NCI-H460 (cell line): ENCODE measurements around the gene PRDM16. TPM values are rescaled to one million over a fixed set of nuclear protein-coding genes. Genes with fewer than 3 reads are reported as not detected.

ENCODE experiments used
- DNase-seq: peaks from one replicate; pipeline ENCODE4 v3.0.0-alpha.2; 2016; ENCODE audit warnings: low read depth; ENCODE audit errors: extremely low read depth
- total RNA-seq: library from RNA; depleted of rRNA; stranded (reverse); fragments of >200 nt; shearing (Covaris generic); gene quantifications from 2 replicates; pipeline ENCODE4 v1.2.3, GENCODE V29; 2014

Gene PRDM16
- total RNA-seq, 1 experiment from 2014 or later: 2.2 TPM

- no peak for DNase-seq
Measured at GRCh38 chr1:3339856-3340255, 270.9 kb downstream of the PRDM16 start.

DNA sequence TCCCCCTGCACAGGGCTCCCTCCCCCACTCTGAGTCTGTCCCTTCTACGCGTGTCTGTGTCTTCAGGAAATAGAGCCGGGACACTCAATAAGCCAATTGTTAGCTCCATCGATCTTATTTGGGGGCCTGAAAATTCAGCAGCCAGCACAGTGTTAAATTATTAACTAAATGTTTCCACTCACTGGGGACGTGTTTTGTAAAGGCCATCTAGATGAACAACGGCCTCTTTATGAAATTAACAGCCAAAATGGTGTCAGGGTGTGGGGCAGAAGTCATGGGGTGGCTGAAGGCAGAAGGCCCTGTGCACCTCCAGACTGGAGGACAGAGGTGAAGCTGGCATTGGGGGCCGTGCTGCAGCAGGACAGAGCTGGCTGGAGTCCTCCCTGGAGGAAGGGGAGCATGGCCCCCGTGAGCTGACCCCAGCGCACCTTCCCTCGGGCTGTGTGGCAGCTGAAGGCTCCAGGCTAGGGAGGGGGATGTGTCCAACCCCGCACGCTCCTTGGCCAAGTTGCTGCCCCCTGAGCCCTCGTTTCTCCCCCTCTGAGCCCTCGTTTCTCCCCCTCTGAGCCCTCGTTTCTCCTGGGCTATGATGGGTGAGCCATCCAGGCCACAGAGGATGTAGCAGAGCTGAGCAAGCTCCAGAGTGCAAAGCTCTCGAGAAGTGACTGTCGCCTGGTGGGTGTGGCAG lies 271.7 kb downstream of the PRDM16 start:
- no peak for DNase-seq

DNA sequence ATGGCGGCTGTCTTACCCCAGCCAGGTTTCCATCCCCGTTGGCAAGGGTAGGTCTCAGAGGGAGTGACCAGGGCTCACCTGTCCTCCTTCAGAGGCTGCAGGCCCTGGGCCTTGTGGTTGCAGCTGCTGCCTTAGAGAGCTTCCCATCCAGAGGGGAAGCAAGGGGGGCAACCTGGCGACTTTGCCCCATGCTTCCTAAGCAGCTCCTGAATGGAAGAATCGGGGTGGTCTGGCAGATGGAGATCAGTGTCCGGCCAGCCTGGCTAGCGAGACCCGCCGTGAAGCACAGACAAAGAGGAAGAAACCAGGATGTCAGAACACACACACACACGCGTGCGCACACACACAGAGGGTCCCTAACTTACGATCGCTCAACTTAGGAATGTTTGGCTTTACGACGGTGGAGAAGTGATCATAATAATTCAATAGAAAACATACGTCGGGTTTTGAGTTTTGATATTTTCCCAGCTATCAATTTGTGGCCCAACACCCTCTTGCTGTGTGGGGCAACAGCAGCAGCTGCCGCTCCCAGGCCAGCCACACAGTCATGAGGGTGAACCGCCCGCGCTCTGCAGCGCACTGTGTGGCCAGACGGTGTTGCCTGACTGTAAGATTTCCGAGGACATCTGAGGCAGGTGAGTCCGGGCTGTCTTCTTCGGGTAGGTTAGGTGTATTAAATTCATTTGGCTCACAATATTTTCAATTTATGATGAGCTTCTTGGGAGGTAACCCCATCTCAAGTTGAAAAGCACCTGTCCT lies 272.4 kb downstream of the PRDM16 start:
- no peak for DNase-seq

DNA sequence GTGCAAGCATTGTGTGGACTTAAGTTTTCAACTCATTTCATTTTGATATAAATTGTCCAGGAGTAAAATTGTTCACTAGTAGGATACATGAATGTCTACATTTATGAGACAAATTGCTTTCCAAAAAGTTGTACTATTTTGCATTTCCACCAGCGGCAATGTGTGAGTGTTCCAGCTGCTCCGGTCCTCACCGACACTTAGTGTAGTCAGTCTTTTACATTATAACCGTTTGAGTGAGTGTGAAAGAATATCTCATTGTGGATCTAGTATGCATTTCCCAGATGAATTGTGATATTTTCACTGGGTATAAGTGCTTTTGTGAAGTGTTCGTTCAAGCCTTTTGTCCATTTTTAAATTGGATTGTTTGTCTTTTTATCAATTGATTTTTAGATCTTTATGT lies 274.0 kb downstream of the PRDM16 start:
- DNase-seq: no peak

DNA sequence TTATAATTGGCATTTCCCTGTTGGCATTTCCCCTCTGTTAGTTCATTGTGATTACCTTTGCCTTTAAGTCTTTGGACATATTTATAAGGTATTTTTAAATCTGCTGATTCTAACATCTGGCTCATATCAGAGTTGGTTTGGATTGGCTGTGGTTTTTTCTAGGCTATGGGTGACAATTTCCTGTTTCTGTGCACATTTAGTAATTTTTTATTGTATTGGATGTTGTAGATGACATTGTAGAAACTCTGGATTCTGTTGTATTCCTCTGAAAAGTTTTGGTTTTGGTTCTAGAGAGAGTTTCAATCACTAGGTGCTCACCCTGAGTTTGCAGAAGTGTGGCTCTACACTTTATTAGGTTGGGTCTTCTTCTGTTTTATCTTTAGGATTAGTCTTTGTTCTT lies 275.4 kb downstream of the PRDM16 start:
- no peak for DNase-seq

GRCh38 chr1:3345792-3346191 lies 276.8 kb downstream of the PRDM16 start:
- no peak for DNase-seq

DNA sequence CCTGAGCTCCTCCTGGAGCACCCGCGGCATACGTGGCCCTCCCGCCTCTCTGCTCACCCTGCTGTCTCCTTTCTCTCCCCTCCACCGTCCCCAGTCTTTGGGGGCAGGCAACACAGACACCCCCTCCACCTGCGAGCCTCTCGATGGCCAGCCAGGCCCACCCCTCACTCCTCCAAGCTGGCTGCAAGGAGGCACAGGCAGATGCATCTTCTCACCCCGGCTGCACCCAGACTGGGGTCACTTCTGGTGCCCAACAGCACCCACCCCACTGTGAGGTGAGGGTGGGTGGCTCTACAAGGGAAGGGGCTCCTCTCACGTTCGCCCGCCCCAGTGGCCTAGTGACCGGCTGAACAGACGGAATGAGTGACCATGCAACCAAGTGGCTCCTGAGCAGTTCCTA lies 277.5 kb downstream of the PRDM16 start:
- no peak for DNase-seq

- DNase-seq: no peak
Measured at GRCh38 chr1:3347257-3348020, 278.4 kb downstream of the PRDM16 start.

DNA sequence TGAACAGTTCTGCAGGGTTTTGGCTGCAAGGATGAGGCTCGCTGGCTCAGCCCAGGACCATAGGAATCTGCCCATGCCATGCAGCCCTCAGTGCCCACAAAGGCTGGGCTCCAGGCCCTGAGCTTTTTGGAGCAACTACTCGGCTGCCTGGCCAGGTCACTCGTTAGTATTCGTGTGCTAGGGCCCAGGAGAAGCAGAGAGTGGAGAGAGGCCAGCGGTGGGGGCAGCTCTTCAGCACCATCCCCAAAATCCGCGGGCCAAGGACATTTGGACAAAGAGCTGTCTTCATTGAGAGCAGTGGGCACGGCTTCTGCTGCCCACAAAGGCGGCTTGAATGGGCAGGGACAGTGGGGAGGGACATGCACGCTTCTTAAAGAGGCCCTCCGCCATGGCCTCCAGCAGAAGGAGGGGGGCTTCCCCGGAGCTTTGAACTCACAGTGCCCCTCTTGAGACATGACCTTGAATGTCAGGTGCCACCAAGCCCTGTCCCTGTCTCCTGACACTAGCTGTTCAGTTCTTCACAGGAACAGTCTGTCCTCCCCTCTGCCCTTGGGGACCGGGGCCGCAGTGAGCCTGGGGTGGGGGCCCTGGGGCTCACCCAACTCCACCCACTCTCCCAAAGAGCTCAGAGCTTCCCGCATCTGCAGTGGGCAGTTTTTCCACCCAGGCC lies 279.3 kb downstream of the PRDM16 start:
- DNase-seq: no peak

- DNase-seq: no peak
Measured at GRCh38 chr1:3349161-3349967, 280.4 kb downstream of the PRDM16 start.

- DNase-seq: no peak
Measured at GRCh38 chr1:3349968-3350299, 280.9 kb downstream of the PRDM16 start.

- no peak for DNase-seq
Measured at GRCh38 chr1:3350506-3351261, 281.7 kb downstream of the PRDM16 start.

DNA sequence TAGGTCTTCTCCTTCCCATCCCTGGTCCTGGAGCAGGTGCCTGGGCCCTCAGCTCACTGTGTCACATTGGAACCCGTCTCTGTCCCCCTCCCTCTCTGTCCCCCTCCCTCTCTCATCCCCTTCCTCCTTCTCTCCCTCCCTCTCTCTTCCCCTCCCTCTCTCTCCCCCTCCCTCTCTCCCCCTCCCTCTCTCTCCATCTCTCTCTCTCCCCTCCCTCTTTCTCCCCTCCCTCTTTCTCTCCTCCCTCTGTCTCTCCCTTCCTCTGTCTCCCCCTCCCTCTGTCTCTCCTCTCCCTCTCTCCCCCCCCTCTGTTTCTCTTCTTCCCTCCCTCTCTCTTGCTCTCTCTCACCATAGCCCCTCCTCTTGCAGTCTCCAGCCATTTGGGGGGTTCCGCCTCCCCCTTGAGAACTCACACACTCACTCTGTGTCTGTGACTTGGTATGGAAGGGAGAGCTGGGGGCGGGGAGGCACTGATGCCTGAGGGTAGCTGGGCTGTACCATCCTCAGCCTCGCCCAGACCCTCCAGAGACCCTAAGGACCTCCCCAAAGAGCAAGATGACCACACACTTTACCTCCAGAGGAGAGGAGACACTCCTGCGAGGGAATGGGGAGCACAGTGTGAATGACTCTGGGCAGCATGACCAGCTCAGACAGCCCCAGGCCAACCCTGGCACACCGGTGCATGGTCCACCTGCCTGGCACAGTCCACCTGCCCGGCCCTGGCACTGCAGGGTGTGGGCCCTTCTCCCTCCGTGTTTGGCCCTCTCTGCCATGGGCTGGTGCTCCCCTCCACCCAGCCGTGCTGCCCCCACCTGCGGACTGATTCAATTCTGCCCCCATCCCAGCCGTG lies 282.7 kb downstream of the PRDM16 start:
- no peak for DNase-seq

DNA sequence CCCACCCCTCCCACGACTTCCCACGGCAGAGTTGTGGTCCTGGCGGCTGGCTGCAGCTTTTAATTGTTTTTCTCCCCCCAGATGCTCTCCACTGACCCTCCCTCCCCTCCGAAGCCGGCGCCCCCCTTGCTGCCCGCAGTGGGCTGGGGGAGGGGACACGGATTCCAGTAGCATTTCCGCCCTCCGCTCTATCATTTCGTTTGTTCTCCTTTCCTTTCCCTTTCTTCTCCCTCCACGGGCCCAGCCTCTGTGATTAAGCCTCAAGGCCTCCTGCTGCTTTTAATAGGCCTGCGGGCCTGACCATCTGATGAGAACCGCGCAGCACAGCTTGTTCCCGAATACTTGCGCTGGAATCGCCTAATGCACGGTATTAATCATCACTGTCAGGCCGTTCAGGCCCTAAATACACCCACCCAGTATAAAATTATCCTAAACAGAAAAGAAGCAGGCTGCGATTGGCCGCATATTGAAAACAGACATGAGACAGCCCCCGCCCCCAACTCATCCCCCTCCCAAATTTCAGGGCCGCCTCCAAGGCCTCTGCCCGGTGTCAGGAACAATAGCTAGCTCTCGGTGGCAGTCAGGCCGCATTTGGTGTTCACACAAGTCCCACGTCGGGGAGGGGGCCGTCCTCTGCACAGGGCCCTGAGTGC lies 283.4 kb downstream of the PRDM16 start:
- no peak for DNase-seq

DNA sequence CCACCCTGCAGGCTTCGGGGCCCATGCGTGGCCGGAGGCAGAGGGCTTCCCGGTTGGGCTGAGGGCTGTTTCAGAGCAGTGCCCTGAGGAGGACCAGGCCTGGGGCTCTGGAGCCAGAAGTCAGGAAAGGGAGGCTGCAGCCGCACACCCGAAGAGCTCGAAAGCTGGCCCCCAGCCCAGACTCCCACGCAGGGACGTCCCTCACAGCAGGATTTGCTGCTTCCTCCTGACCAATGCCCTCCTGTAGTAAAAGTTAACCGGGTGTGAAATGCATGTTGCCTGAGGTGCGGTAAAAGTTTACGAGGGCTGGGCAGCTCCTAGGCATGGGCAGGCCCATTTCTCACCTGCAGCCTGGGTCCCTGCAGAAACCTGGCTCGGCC lies 283.9 kb downstream of the PRDM16 start:
- DNase-seq: no peak

DNA sequence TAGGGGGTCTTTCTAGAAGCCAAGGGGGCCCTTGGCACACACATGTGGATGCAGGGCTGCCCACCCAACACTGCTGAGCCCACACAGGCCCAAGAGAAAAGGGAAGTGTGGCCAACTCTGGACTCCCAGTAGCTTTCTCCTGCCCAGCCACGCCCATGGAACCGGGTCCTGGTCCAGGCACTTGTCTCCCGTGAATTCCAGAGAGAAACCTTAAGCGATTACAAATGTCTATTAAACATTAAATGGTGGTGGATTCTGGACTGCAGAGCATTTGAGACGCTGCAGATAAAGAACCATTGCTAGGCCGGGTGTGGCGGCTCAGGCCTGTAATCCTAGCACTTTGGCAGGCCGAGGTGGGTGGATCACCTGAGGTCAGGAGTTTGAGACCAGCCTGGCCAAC lies 284.9 kb downstream of the PRDM16 start:
- DNase-seq: no peak

GRCh38 chr1:3355089-3355488 lies 286.1 kb downstream of the PRDM16 start:
- DNase-seq: no peak
